SK-MEL-5 (cell line): ENCODE results near the gene EZR. TPM values are rescaled to one million over a fixed set of nuclear protein-coding genes. Genes with fewer than 3 reads are reported as not detected.

Experiments
- DNase-seq: peaks from one replicate; pipeline ENCODE4 v3.0.0-alpha.2; 2016; ENCODE audit warnings: low read depth, low spot score
- in situ Hi-C: cut with HindIII; loops from 2 replicates; pipeline ENCODE4 v1.10.0; 2016; ENCODE audit warnings: low sequenced_read_pairs, high pct_unique_total_duplicates, low pct_unique_long_range_greater_than_20kb
- total RNA-seq: library from RNA; depleted of rRNA; stranded (reverse); fragments of >200 nt; shearing (Covaris generic); gene quantifications from 2 replicates; pipeline ENCODE4 v1.2.3, GENCODE V29; 2014

EZR gene
- total RNA-seq, 1 experiment from 2014 or later = 69.4 TPM

DNA sequence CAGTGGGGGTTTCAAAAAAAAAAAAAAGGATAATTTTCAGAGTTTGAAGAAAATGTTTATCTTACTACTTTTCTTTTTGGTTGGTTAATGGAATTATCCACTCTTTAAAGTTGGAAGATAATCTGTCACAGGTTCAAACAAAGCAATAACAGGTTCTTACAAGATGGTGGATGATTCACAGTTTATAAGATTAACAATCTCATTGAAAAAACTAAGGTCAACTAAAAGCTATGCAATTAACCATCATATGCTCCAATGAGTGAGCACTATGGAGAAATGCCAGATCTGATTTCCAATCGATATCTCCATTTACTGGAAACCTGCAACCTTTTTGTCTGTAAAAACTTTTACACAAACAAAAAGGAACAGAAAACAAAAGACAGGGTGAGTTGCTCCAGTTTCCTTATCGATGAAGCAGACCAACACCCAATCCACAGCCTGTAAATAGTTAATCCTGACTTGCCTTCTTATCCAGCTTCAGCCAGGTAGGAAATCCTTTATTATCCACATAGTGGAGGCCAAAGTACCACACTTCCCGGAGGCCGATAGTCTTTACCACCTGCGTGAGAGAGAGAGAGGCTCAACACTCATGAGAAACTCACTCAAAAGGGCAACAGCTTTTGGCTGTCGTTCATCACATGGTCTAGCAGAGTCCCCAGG lies 32.4 kb downstream of the EZR start:
- in situ Hi-C loops = no loop called here
- DNase-seq = no peak

DNA sequence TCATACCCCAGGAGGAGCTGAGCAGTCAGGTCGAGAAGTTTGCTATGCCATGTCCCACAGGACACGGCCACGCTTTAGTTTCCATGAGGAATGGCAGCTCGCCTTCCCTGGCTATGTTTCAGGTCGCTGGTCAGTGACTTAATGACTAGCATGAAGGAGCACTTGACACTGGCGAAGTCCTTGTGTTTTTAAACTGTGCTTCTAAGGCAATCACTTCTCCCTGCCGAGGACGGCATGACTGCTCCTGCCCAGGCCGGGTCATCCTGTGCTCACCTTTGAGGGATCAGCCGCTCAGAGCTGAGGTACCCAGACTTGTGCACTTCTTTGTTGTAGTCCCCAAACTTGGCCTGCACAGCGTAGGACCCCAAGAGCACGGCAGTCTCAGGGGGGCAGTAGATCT lies 34.1 kb downstream of the EZR start:
- in situ Hi-C loops = no loop called here
- no peak for DNase-seq

DNA sequence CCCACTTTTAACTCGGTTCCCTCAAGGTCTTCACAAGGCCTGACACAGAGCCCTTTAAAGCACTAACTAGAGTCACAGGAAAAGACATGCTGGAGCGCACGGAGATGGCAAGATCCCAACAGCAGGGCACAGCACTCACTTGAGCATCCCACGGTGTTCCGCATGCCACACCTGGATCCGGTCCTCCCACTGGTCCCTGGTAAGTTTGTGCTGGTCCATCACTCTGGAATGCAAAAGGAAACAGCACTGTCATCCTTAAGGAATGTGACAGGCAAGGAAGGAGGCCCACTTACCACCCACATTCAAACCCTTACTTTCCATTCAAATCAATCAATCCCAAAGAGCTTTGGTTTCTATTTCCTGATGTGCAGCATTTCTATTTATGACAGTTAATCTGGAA lies 34.7 kb downstream of the EZR start:
- DNase-seq = no peak
- in situ Hi-C loops = no loop called here

- no peak for DNase-seq
- in situ Hi-C loops = no loop called here
Measured at GRCh38 chr6:158783851-158784250, 35.3 kb downstream of the EZR start.

DNA sequence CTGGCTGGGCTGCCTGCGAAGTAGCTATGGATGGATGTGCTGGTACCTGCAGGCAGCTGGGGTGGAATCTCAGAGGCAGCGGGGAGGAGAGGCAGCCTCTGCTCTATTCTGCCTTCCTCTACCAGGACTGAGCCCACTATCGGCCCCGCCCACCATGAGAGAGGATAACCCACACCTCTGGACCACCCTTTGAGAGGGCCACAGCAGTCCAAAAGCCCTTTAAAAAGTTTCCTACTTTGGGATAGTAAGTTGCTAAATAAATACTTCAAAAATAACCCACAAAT lies 36.1 kb downstream of the EZR start:
- in situ Hi-C loops = no loop called here
- DNase-seq = no peak

GRCh38 chr6:158782432-158783166 lies 36.6 kb downstream of the EZR start:
- in situ Hi-C loops = no loop called here
- DNase-seq = no peak

DNA sequence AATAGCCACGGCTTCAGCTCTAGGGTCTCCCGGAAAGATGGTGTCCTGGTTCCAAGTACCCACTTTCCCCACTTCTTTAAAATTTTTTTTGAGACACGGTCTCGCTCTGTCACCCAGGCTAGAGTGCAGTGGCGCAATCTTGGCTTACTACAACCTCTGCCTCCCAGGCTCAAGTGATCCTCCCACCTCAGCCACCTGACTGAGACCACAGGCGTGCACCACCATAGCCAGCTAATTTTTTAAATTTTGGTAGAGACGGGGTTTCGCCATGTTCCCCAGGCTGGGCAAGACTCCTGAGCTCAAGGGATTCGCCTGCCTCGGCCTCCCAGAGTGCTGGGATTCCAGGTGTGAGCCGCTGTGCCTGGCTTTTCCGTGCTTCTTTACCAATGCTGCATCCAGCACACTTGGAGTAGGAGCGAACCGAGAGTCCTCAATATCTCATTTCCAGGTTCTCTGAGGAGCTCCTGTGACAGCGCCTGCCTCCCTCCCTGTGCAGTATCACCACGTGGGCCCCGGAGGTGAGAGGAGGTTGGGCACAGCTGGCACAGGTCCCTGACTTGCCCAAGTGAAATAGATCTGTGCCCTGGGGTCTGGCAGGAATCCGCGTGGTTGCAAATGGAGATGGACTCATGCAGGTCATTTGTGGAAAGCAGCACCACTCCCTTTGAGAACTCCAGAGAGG lies 37.3 kb downstream of the EZR start:
- in situ Hi-C loops = no loop called here
- DNase-seq = no peak

GRCh38 chr6:158780988-158781691 lies 38.0 kb downstream of the EZR start:
- no peak for DNase-seq
- in situ Hi-C loops = no loop called here

DNA sequence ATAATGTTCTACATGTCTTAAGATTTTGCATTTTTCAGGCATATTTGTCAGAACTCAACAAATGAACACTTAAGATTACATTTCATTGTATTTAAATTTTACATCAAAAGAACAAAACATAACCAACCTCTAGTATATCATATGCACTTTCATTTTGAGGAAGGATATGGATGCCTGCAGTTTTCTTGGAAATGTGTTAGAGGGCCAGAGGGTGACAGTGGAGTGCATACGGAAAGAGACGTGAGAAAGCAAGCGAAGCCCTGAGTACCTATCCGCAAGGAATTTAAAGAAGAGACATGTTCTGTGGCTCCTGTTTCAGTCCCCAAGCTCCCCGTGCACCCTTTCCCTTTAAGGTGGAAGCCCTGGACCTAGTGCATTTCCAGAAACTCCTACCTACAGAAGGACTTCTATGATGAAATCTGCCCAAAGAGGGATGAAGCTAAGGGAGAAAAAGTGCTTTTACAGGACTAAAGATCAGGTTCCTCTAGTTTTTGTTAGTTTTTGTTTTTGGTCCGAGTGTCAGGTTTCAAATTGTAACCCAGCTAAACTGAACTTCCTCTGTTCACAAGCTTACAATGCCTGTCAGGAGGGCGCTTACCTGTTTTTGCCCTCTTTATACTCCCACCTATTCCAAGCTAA lies 38.8 kb downstream of the EZR start:
- no peak for DNase-seq
- in situ Hi-C loops = no loop called here

GRCh38 chr6:158778005-158778527 lies 41.1 kb downstream of the EZR start:
- no peak for DNase-seq
- in situ Hi-C loops = no loop called here

DNA sequence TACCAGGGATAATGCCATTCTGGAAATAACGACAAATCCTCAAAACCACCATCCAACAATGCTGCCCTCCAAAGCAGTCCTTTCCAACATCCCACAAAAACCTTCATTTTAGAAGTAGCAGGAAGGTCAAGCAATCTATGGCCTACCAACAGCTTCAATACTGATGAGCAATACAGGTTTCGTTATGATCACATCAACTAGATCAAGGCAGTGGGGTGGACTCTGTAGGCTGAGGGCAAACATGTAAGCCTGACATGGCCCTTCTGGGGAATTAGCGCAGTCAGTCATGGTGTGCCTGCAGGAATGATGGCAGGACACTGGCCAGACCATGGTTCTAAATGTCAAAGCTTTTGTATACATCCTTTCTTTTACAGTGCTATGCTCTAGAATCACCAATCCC lies 41.7 kb downstream of the EZR start:
- in situ Hi-C loops = no loop called here
- DNase-seq = no peak

GRCh38 chr6:158776737-158777136 lies 42.4 kb downstream of the EZR start:
- in situ Hi-C loops = no loop called here

GRCh38 chr6:158775832-158776231 lies 43.3 kb downstream of the EZR start:
- in situ Hi-C loops = no loop called here
- no peak for DNase-seq

More at GRCh38 chr6:158776737-158777136, 42.4 kb downstream of the EZR start:
- no peak for DNase-seq

DNA sequence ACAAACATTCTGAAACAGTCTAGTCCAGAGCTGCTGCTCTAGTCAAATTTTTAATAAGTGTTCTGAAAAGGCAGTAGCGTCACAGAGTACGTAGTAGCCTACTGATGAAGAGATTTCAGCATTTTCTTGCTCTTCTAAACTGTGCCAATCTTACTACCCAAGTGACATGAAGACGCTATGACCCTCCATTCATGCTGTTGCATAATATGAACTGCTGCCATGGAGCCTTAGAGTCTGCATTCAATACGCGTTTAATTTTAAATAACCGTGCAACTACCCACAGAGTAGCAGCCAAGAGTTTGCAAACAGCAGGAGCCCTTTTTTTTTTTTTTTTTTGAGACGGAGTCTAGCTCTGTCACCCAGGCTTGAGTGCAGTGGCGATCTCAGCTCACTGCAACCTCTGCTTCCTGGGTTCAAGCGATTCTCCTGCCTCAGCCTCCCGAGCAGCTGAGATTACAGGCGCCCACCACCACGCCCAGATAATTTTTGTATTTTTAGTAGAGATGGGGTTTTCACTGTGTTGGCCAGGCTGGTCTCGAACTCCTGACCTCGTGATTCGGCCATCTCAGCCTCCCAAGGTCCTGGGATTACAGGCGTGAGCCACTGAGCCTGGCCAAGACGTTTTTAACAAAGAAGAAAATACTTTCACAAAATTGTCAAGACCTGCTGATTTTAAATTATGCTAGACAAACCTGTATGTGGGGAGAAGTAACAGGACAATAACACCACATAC lies 44.3 kb downstream of the EZR start:
- in situ Hi-C loops = no loop called here
- no peak for DNase-seq

GRCh38 chr6:158773581-158774449 lies 45.4 kb downstream of the EZR start:
- DNase-seq = peak; percentile 43
- in situ Hi-C loops = no loop called here

DNA sequence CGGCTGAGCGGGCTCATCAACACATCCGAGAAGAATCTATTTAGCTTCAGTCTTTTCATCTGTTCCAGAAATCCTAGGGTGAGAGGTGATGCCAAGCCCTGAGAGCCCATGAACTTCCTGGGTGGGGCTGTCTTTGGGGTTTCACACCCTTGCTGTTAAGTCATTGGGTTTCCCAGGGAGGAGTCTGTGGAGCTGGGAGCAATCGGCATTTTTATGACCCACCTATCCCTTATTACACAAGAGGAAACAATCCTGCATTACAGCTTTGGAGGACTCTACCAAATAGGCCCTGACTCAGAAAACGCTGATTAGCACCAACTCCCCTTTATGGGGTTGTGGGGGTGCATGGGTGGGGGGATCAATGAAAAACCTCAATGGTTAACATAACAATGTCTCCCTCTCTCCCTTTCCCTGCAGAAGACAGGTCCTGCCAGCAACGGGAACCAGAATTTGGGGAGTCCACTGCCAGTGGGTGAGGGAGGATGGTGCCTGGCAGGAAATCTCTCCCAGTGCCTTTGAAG lies 46.3 kb downstream of the EZR start:
- in situ Hi-C loops = no loop called here
- no peak for DNase-seq
